ENCODE data around the gene SAFB2. TPM values are rescaled to one million over a fixed set of nuclear protein-coding genes. Genes with fewer than 3 reads are reported as not detected.

The SAFB2 gene
- total RNA-seq, 1 experiment from 2014 or later = 76.1 TPM

DNA sequence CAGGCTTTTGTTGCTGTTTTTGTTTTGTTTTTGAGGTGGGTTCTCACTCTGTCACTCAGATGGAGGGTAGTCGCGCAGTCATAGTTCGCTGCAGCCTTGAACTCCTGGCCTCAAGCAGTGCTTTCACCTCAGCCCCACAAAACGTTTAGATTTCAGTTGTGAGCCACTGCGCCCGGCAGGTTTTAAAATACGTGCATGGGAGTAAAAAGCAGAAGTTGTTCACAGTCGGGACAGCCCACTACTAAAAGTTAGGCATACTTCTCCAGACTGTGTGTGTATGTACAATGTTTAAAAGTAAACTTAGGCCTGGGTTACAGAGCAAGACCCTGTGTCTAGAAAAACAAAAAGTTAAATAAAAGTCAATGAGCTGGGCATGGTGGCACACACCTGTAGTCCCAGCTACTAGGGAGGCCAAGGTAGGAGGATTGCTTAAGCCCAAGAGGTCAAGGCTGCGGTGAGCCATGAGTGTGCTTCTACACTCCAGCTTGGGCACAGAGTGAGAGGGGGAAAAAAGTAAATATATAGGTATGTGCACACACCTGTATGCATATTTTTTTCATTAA lies 6.4 kb upstream of the SAFB2 start:
- peaks cover 72% of the 10 kb centered on the region for H3K79me2 ChIP-seq (ENCODE audit: insufficient read depth, low read length)
- Mint-ChIP-seq H3K4me3 (no peak overlapping the region), H3K27ac (peak overlapping the region in 2 of 3 experiments; percentile 53 to 74; a peak in 2 of 7 replicates), H3K9me3 (no peaks in the 10 kb centered on the region), H3K36me3 (ENCODE audit: insufficient read depth in 1 of 3, low read depth in 3 of 3) (peaks cover 33 to 79% (median 64%) of the 10 kb centered on the region in 3 experiments), H3K4me1 (peaks cover 27 to 31% of the 10 kb centered on the region in 2 experiments), H3K27me3 (ENCODE audit: low read depth) (no peaks in the 10 kb centered on the region)
- no peak overlapping the region for H3K56ac ChIP-seq (ENCODE audit: insufficient read length, low read depth, low read length)
- DNase-seq = no peak
- H4K8ac ChIP-seq (replicated peaks; ENCODE audit: insufficient read length, low read depth, low read length) = no peak overlapping the region
- H3K23me2 ChIP-seq (ENCODE audit: insufficient read length, low read depth, low read length, poor library complexity, severe bottlenecking) = peaks cover 5% of the 10 kb centered on the region
- H2BK12ac ChIP-seq (ENCODE audit: insufficient read length, low read depth, low read length) = no peak overlapping the region
- H4K91ac ChIP-seq (ENCODE audit: insufficient read length, low read depth, low read length) = no peak overlapping the region
- no peak overlapping the region for H3K14ac ChIP-seq (ENCODE audit: insufficient read depth, low read length)
- no peak overlapping the region for H3K23ac ChIP-seq (ENCODE audit: insufficient read length, low read depth, low read length)
- H2AFZ ChIP-seq (ENCODE audit: low read length) = no peak overlapping the region
- H3T11ph ChIP-seq (ENCODE audit: low read length) = no peak overlapping the region
- no peak overlapping the region for H2BK15ac ChIP-seq (ENCODE audit: low read depth, low read length)
- TF ChIP-seq CTCF (conservative IDR thresholded peaks at IDR 0.05) = no peak
- H2BK5ac ChIP-seq (ENCODE audit: insufficient read length, low read length) = no peak overlapping the region
- no peak overlapping the region for H3K27ac ChIP-seq (ENCODE audit: insufficient read length, low read depth, low read length)
- H3K4me1 ChIP-seq (ENCODE audit: insufficient read depth, low read length) = no peaks in the 10 kb centered on the region
- peaks cover 26% of the 10 kb centered on the region for H3K79me1 ChIP-seq (ENCODE audit: insufficient read depth, low read depth, low read length, poor library complexity, severe bottlenecking)
- no CpG with 5 or more reads among the region's 9 CpGs for WGBS (ENCODE audit: extremely low coverage, insufficient read length, low lambda C conversion rate)
- H4K20me1 ChIP-seq (ENCODE audit: control insufficient read depth, insufficient read depth, insufficient read length) = no peaks in the 10 kb centered on the region
- H4K5ac ChIP-seq (ENCODE audit: insufficient read length, low read depth, low read length) = no peak overlapping the region
- H2AK5ac ChIP-seq (ENCODE audit: insufficient read length, low read length) = no peak overlapping the region
- H3K9me3 ChIP-seq (ENCODE audit: control insufficient read depth, low read depth, low read length) = no peaks in the 10 kb centered on the region
- H3K9ac ChIP-seq (ENCODE audit: extremely low read depth, insufficient read length, low read length) = no peak overlapping the region
- H2BK120ac ChIP-seq (ENCODE audit: low read depth, low read length, poor library complexity, severe bottlenecking) = no peak overlapping the region
- H3K27me3 ChIP-seq (ENCODE audit: insufficient read depth, low read length) = no peaks in the 10 kb centered on the region
- no peak overlapping the region for H2BK20ac ChIP-seq (ENCODE audit: low read depth, low read length, poor library complexity, severe bottlenecking)
- H3K4me2 ChIP-seq (ENCODE audit: insufficient read depth, insufficient read length, low read length) = no peak overlapping the region
- H3K18ac ChIP-seq (ENCODE audit: insufficient read length, low read depth, low read length) = no peak overlapping the region
- no peak overlapping the region for H3K4ac ChIP-seq (ENCODE audit: low read depth, low read length)
